NCI-H2227 treated with DMSO at 0.1 percent for 48 hours (cell line): Measurements from ENCODE around the gene THBS3.
A peak's percentile ranks its signal among the peaks of the same experiment; 100 is the strongest.
"Not testable (repeated sequence)": the region's sequence is repeated elsewhere in the genome, so short reads cannot be mapped to it uniquely, and the experiment has no call there.

Source experiments
- DNase-seq: peaks from one replicate; lab custom pipeline; 2025; lab: John Stamatoyannopoulos, UW

THBS3 gene

DNA sequence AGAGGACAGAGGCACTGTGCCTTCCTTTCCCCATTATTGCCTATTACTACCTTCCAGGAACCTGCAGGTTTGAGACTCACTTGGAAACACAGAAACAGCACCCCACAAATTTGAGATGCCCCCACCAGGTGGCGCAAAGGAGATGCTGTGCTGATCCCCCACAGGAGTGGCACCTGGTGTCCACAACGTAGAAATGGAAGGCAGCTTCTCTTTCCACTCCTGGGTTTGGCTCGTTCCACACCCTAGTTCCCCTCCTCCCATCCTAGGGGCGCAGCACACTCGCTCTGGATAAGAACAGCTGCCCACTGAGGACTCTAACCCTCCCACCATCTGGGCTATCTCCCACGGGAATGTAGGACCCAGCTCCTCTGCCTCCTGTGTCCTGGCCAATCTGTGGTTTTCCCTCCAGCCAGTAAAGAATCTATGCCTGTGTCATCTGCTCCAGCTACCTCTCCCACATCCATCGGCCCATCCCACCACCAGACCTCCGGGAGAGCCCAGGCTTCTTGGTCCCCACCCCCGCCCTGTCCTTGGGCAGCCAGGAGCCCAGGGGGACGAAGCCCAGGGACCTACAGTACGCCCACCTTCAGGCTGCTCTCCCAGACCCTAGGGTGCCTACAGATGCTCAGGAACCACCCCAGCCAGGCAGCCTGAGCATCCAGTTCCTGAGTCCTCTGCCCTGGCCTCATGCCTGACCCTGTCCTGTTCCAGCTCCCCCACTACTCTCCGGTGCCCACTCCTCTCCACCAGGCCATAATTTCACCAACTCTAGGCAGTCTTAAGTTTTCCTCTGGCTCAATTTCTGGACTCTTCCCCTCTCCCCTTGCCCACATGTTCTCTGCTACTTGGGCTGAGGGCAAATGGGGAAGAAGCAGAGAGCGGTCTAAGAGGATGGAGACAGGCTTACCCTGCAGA, 549 bp downstream of the THBS3 start:
- peak; percentile 78 for DNase-seq

DNA sequence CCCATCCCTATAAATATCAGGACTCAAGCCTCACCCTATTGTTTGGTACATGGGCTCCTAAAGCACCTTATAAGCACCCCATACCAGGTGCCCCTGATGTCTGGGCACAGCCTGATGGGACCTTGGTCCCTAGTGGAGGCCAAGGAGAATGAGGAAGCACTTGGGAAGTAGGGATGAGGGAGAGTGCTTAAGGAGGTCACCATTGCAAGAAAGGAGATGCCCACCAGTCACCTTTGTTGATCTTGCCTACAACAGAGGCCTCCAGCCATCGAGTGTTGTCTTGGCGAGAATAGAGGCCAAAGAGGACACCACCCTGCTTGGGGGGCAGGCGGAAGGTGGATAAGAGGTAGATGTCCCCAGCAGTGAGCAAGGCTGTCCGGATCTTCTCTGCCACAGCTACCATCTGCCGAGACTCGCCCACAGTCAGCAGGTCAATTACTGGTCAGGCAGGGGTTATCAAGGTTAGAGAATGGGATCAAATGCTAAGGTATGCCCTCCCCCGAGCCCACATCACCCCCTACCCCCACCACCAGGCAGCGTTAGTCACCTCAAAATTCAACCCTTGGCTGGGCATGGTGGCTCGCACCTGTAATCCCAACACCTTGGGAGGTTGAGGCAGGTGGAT, 1.6 kb downstream of the THBS3 start:
- no peak for DNase-seq

DNA sequence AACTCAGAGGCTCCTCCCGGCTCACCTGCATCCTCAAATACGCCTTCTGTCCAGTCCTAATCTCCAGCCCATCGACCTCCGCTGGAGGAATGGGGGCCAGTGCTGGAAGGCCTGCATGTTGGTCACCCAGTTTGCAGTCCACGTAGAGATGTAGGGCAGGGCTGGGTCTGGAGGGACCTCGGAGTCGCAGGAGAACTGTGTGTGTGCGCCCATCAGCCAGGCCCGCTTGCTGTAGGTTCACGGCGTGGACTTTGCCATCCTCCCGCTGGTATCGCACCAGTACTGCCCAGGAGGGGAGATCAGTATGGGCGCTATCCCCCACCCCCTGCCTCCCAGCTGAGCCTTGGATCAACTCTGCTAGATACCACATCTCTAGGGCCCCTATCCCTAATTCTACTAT, 2.7 kb downstream of the THBS3 start:
- no peak for DNase-seq

DNA sequence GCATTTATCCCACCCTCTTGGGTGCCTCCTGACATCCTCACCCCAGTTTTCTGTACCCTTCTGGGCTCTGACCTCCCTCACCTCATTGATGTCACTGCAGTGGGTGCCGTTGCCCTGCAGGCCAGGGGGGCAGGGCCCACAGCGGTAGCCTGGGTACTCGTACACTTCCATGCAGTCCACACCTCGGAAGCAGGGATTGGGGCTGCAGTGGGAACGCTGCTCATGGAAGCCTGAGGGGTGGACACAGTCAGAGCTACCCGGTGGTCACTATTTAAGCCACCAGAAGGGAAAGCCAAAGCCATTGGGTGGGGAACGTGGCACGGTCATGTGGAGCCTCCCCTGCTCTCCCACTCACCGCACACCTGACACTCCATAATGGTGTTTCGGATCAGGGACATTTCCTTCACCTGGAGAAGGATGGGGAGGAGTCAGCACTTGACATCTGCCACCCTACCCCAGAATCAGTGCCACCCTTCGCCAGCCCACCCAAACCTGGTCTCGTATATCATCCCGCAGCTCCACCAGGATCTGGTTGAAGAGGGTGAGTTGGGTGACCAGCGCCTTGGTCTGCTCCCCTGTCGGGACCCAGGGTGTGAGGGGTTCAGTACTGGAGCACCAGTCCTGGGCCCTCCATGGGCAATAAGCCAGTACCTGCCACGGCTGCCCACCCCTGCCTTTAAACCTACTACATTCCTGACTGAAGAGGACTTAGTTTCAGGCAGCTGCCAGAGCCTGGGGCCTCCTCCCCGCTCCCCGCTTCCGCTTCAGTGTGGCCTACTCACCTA, 4.8 kb downstream of the THBS3 start:
- DNase-seq: no peak

DNA sequence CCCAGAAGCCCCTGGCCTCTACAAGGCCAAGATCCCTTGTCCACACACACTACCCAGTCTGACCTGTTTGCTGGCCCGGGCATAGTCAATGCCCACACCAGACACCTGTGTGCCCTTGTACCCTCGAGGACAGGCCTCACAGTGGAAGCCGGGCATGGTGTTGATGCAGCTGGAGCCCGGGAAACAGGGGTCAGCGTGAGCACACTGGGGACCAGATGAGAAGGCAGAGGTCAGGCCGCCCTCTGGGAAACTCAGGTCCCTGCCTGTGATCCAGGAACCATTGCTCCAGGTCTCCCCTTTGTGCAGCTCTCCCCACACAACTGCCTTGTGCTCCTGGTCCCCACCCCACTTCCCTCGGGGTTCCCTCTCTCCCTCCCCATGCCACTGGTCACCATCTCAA, 5.5 kb downstream of the THBS3 start:
- no peak for DNase-seq

DNA sequence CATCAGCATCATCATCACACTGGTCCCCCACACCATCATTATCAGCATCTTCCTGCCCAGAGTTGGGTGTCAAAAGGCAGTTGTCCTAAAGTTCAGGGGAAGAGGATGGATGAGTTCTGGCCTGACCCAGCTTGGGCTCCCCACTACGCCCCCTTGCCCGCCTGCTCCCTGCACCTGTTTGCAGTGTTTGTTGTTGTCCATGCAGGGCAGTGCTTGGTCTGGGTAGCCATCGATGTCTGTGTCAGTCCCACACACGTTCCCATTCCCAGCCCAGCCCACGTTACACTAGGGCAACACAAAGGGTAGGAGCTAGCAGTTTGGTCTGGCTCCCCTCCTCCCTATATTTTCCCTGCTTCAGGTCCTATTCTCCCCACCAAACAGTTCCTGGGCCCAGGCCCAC, 6.8 kb downstream of the THBS3 start:
- DNase-seq: no peak

DNA sequence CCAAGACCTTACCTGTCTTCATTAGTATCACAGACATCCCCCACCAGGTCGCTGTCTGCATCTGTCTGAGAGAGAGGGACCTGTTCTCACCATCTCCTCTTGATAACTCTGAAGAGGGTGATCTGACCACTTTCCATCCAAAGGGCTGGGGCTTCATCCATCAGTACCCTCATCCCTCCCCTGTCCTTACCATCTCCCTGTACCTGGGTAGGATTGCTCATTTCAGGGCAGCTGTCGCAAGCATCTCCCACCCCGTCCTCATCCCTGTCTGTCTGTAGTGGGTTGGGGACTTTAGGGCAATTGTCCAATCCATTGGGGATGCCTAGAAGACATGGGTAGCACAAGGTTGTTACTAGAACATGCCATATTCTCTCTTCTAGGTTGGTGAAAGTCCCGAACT, 7.9 kb downstream of the THBS3 start:
- DNase-seq: no peak

DNA sequence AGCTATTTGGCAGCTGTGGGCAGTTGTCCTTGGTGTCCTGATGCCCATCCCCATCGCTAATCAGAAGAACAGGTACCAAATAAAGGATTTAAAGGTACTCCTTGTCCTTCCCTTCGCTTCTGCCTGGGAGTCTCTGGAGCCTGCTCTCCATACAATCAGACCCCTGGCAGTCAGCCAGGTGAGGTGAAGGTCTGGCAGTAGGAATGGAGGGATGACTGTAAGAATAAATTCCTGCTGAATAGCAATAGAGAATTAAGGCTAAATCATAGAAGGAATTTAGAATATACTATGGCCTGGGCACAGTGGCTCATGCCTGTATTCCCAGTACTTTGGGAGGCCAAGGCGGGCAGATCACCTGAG, 9.2 kb downstream of the THBS3 start:
- DNase-seq: no peak

DNA sequence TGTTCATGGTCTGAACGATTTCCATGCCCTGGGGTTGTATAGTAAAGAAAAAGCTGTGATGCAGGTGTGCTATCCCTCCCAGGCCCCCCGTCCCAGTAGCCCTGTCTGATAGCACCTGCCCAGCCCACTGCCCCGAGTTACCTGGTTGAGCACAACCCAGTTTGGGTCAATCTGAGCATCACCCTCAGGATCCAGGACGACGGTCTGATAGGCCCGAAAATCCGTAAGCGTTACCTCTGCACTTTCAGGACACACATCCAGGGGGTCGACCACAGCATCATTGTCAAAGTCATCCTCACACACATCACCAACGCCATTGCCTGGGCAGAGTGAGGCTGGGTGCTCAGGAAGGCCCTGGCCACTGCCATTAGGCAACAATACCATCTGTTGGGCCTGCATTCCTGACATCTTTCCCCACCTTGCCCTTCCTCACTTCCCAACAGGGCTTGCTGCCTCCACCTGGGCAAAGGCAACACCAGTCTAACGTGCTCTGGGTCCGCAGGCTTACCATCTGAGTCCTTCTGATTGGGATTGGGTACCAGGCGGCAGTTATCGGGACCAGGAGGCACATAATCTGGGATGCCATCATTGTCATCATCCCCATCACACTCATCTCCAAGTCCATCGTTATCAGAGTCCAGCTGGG, 9.7 kb downstream of the THBS3 start:
- no peak for DNase-seq

DNA sequence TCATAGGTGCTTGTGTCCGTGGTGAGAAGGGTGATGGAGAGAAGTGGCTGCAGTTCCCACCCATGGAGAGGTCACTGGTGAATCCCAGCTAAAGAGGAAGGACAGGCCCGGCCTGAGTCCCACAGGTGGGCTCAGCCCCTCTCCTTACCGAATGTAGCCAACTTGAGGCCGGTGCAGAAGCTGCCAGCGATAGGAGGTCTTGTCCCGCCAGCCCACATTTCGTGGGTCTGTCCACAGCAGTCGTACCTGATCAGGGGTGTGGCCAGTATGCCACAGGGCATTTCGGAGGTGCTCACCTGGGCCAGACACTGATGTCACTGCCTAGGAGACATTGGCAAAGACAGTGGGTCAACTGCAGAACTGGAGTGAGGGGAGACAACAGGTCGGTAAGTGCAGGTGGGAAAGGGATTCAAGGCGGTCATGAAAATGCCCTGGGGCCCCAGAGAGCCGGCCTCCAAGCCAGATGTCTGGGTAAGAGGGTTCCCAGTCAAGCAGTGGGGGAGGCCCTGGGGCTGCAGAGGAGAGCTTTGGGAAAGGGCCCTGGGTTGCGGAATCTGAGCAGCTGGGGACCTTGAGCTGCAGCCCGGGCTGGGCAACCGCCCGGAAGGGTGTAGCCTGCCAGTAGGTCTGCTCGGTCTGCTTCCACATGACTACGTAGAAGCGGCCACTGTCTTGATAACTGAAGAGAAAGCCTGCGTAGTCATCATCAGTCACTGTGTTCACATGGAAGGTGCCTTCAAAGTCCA, 10.6 kb downstream of the THBS3 start:
- no peak for DNase-seq

DNA sequence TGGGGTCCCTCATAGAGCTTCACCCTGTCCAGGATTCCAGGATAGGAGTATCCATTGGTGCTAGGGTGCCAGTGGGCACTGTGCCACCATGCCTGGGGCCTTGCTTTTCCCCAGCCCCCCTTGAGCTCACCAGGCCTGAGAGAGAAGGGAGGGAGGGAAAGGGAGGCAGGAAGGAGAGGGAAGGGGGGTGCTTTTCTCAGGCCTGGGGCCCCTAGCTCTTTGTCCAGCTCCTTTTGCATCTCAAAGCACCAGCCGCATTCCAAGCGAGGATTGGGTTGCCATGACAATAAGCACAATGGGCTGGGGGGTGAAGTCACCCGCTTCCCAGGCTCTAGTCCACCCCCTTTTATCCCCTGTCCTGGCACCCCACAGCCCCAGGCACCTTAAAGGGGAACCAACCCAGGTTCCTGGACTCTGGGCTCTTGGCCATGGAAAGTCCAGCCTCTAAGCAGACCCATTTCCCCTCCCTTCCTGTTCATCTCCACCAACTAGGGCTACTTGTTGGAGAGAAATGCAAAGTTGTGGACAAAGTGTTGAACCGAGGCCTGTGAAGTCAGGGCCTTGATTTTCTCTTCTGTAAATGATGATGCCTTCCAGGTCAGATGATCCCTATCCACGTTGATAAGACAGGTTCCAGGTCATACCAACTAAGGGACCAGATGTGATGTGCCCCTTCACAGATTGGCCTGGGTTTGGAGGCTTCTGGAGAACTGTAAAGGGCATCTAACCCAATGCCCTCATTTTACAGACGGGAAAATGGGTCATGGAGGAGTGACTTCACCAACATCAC, 11.4 kb downstream of the THBS3 start:
- no peak for DNase-seq

DNA sequence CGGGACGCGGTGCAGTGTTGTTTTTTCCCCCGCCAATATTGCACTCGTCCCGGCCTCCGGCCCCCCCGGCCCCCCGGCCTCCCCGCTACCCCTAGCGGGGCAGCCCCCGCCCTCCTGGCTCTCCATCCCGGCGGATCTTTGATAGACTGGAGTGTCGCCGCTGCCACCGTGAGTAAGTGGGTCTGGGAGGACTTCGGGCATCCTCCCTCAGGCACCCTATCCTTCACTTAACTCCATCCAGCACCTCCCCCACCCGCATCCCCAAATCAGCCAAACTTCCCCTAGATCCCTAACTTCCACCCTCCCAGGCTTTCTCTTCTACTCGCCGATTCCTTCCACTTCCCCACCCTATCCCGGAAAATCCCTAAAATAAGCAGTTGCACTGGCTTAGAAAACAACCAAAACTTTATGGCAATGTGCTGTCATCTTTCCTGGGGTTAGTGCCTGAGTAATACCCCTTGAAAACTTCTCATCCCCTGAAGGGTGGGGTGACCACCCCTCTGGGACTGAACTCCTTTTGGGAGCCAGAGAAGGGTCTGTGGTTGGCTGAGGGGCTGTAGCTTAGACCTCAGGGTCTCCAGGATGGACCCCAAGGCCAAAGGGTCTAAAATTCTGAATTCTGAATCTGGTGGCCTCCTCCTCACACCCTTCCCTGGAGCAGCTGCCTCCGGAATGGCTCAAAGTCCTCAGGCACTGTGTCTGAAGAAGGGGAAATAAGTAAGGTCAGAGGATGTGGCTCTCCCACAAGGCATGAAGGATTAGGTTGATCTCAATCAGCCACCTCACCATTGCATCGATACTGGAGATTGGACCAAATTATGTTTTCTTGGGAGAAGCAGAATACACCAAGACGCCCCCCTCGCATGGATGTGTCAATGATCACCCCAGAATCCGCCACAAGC, 12.2 kb downstream of the THBS3 start:
- DNase-seq: no peak

DNA sequence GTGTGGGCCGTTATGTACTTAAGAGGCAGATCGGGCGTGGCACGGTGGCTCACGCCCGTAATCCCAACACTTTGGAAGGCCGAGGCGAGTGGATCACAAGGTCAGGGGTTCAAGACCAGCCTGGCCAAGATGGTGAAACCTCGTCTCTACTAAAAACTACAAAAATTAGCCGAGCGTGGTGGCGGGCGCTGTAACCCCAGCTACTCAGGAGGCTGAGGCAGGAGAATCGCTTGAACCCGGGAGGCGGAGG, 13.8 kb downstream of the THBS3 start:
- not testable (repeated sequence) for DNase-seq

DNA sequence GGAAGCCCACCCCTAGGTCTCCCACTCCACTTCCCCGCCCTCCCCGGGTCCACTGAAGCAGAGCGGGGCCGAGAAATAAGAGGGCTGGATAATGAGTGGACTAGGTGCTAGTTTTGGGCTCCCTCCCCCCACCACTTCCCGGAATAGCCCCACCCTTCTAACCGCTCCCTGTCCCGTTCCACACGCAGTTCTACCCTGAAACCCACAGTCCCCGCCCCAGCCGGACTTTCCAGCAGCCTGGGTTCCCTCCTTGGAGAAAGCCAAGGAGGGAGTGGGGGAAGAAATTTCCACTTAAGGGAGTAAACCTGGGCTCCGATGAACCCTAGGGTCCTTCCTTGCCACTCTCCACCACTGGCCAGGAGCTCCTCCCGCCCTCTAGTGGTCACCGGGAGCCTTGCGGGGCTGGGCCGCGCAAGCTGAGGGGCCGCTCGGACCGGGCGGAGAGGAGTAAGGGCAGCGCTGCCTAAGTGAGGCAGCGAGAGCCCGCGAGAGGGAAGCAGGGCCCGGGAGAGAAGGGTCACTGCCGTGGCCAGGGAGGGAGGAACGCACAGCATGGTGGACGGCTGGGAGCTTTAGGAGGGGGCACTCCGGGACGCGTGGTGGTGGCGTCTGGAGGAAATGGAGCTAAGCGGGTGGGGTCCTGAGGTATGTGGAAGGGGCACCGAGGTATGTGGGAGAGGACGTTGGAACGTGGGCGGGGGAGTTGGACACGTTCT, 14.3 kb downstream of the THBS3 start:
- DNase-seq: peak; percentile 86

DNA sequence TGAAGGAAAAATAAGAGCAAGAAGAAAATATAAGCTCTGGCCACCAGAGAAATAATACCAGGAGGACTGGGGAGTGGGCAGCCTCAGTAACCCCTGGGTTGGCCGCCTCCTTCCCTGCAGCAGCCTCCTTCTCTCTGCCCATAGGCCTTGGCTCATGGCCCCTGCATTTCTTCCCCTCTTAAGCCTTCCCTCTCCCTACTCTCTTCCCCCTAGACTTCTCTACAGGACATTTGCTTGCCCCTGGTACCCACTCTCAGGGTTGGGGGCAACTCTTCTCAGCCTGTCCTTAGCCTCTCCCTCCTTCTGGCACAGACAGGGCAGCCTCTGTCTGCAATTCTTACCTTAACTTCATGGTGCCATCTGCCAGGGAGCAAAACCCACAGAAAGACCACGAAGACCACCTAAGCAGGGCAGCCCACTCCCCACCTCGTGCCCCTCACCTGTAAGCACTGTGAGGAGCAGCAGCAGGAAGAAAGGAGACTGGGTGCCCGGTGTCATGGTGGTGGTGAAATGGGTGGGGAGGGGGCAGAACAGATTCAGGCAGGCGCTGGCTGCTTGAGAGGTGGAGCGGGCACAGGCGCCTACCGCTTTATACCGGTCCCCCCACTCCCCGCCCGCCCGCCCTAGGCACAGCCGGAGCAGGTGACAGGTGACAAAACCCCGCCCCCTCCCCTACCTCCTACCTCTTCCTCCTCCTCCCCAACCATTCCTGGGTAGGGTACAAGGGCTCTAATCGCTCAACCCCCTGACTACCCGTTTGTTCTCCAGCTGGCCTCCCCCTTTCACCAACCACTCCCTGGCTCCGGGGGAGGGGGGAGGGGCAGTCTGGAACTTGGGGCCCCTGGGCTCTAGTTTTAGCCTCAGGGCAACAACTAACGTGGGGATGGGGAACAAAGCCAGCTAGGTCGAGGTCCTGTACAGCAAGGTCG, 15.1 kb downstream of the THBS3 start:
- DNase-seq: no peak

DNA sequence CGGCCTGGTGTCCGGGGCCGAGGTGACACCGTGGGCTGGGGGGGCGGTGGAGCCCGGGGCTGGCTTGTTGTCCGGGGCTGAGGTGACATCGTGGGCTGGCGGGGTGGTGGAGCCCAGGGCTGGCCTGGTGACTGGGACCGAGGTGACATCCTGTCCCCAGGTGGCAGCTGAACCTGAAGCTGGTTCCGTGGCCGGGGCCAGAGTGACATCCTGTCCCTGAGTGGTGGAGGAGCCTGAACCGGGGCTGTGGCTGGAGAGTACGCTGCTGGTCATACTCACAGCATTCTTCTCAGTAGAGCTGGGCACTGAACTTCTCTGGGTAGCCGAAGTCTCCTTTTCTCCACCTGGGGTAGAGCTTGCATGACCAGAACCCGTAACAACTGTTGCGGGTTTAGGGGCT, 15.8 kb downstream of the THBS3 start:
- no peak for DNase-seq

DNA sequence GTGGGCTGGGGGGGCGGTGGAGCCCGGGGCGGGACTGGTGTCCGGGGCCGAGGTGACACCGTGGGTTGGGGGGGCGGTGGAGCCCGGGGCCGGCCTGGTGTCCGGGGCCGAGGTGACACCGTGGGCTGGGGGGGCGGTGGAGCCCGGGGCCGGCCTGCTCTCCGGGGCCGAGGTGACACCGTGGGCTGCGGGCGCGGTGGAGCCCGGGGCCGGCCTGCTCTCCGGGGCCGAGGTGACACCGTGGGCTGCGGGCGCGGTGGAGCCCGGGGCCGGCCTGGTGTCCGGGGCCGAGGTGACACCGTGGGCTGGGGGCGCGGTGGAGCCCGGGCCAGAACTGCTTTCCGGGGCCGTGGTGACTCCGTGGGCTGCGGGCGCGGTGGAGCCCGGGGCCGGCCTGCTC, 17.8 kb downstream of the THBS3 start:
- not testable (repeated sequence) for DNase-seq

DNA sequence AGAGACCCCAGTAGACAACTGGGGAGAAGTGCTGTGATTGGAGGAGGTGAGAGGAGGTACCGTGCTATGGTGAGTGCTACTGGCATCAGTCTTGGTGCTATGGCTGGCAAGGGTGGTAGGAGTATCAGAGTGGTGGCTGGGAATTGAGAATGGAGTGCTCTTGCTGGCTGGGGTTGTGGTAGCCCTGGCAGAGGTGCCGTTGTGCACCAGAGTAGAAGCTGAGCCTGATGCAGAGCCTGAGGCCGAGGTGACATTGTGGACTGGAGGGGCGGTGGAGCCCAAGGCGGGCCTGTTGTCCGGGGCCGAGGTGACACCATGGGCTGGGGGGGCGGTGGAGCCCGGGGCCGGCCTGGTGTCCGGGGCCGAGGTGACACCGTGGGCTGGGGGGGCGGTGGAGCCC, 19.4 kb downstream of the THBS3 start:
- DNase-seq: no peak
